NCI-H69 (cell line): ENCODE data around the gene EEFSEC.
A peak's percentile ranks its signal among the peaks of the same experiment; 100 is the strongest.

Experiments
- DNase-seq: peaks from one replicate; lab custom pipeline; 2025; lab: John Stamatoyannopoulos, UW

The EEFSEC gene

GRCh38 chr3:128368626-128369025, 215.3 kb downstream of the EEFSEC start:
- DNase-seq, result no peak

DNA sequence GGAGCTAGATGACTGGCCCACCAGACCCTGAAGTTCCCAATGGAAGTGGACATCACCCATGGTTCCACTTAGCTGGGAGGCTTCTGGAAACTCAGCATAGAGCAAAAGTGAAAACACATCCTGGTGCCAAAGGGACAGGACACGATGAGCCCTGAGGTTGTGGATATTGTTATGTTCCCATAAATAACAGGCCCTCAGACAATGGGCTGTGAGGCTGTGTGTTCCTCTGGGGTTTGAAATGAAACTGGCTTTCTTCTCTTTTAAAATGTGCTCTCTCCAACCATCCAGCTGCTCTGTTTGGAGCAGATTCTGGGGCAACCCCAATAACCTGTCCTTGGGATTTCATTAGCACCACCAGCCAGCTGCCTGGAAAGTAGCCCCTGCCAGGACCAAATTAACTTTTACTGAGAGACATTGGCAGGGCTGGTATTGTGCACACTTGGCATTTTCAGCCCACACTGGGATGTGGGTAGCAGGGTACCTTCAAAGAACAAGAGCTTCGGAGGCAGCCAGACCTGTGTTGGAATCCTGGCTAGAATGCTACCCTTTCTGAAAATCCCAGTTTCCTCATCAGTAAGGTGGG, 215.9 kb downstream of the EEFSEC start:
- DNase-seq, result no peak

GRCh38 chr3:128369881-128370642, 216.8 kb downstream of the EEFSEC start:
- DNase-seq, result peak; percentile 2

GRCh38 chr3:128372281-128372680, 219.0 kb downstream of the EEFSEC start:
- DNase-seq, result no peak

- no peak for DNase-seq
Observed at GRCh38 chr3:128372707-128373533, 219.6 kb downstream of the EEFSEC start.

- DNase-seq, result no peak
Observed at GRCh38 chr3:128374746-128375445, 221.6 kb downstream of the EEFSEC start.

DNA sequence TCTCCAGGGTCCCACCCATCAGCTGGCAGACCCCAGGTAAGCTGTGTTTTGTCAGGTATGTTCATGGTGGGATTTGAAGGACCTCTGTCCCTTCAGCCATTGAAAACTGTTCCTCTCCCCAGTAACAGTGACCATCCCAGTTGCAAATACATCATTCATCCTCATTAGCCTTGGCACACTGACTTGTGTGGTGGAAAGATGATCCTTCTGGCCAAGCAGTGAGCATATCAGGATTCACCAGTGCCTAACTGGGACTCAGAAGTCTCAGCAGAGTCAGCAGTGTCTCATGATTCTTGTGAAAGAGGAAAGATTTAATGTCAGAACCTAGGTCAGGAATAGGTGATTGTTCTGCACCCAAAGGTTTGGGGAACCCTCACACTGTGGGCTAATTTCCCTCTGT, 223.2 kb downstream of the EEFSEC start:
- DNase-seq, result no peak

DNA sequence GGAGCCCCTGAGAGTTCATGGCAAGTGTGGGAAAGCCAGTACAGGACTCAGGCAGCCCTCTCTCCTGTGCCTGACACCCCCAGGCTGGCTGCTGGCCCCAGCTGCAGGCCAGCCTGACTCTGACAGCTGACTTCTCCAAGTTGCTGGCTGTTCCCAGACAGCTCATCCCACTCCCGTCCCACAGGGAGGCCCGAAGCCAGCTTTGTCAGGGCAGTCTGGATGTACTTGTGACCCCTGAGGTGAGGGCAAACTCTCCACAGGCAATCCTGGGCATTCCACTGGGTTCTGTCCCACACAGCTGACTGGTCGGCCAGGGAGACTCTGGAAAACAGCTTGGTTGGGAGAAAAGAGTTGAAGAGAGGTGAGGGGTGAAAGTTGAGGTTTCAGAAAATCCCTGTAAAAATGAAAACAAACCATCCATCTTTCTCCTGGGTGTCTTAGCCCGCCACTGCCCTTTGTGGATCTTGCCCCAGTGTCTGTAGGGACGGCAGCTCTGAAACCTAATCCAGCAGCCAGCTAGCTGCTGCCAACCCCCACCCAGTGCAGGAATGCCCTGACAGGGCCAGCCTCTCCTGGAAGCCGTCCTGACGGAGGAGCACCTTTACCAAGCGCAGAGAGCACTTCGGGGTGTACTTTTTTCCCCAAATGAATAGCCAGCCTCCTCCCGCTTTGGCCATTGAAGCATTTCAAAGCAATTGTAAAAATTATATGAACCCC, 225.5 kb downstream of the EEFSEC start:
- DNase-seq, result no peak

GRCh38 chr3:128379367-128380160, 226.3 kb downstream of the EEFSEC start:
- DNase-seq, result no peak

DNA sequence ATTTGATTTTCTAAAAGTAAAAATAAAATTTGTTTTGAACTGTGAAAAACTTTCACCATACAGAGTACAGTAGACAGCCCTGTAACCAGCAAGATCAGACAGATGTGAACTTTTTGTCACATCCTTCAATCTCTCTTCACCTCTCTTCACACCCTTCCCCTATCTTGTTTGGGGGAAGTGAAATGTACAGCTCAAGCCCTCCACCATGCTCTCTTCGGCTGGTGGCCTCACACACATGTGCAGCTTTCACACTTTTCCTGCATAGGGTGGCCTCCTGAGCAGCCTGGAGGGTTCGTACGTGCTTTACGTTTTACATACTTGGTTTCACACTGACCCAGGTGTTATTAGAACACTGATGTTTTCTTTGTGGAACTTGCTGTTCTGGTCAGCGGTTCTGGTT, 227.0 kb downstream of the EEFSEC start:
- no peak for DNase-seq

DNA sequence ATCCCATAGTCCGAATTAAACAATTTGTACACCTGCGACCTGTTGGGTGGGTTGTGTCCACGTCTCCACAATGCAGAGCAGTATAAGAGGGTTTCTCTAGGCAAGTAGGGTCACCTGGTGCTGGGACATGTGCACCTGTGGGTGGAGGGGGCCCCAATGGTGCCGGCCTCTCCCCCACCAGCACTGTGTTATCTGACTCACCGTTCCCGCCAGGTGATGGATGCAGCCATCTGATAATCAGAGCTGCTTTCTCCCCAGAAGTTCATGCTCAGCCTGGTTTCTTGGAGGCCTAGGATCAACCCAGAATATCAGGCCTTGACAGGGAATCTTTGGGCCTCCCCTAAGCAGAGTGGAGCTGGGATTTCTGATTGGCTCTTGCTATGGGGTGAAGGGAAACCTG, 227.4 kb downstream of the EEFSEC start:
- no peak for DNase-seq

DNA sequence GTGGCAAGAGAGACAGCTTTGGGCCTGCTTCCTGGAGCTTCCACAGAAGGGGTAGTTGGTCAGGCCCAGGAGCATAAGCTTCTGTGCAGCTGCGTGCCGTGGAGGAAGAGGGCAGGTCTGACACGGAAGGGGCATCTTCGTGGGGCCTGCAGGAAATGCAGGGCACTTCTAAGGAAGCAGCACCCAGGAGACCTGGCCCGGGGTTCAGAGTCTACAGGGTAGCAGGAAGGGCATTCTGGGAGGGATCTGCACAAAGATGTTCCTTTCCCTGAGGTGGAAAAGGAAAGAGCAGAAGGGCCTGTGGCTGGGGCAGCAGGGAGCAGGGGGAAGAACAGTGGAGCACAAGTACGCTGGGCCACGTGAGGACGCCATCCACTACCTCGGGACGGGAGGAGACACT, 228.3 kb downstream of the EEFSEC start:
- no peak for DNase-seq

GRCh38 chr3:128382221-128382807, 229.0 kb downstream of the EEFSEC start:
- no peak for DNase-seq

GRCh38 chr3:128383316-128384235, 230.3 kb downstream of the EEFSEC start:
- peak; percentile 75 for DNase-seq

GRCh38 chr3:128385080-128385832, 232.0 kb downstream of the EEFSEC start:
- no peak for DNase-seq

DNA sequence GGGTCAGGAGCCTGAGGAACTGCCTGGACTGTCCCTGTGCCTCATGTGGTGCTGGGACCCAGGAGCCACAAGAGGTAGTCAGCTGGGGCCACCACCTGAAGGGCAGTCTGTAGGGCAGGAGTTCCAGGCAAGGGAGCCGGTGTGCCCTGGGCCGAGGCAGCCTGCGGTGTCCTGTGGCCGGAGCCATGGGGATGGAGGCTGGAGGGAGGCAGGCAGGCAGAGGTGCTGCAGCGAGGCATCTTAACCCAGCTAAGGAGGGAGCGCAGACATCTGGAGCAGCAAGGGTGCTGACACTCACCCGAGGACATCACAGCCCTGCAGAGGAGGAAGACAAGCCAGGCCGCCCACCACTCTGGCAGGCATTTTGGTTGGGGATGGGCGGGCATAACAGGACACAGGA, 235.7 kb downstream of the EEFSEC start:
- DNase-seq, result no peak

DNA sequence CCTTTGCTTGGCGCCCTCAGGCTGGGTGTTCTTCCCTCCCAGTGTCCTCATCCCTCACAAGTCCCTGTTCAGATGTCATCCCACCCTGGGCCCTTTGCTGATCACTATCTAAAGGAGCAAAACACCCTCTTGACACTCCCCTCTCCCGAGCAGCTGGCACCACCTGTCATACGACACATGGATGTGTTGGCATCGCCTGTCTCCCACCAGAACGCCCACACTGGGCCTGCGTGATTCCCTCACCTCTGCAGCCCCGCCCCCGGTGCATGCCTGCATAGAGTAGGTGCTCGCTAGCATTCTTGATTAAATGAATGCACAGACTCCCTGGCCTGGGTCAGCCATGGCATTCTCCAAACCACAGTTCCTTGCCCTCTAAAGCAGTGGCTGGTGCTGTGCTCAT, 237.6 kb downstream of the EEFSEC start:
- DNase-seq, result no peak

DNA sequence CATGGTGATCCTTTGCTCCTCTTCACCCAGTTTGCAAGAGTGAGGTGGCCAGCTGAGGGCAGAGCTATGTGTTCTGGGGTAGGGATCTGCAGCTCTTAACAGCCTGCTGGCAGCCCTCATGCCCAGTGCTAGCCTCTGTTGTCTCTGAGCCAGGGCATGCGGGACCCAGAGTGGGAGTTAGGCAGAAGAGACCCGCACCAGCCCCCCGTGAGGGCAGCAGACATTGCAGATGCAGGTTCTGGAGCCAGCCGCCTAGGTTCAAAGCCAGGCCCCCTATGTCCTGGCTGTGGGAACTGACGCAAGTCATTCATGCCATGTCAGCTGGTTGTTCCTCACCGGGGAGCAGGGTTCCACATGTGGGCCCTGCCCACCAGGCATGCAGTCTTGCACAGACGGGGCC, 238.7 kb downstream of the EEFSEC start:
- no peak for DNase-seq
